Kidney (tissue), 14 donors: ENCODE data around the gene TSPAN14. TPM values are rescaled to one million over a fixed set of nuclear protein-coding genes. Genes with fewer than 3 reads are reported as not detected.

Source experiments
- DNase-seq, 5 donors: peaks; one replicate each; pipeline ENCODE4 v3.0.0-alpha.2; 2013 to 2020
- FAIRE-seq: peaks from 2 replicates; lab custom pipeline; 2012; peaks lifted over from hg19 to GRCh38; lab: Jason Lieb, UNC
- H3K27ac ChIP-seq, 2 donors: one replicate each; pipeline ENCODE4 v1.7.0; 2013; ENCODE audit warnings: low read depth in 2 of 2, low read length in 2 of 2, inconsistent platforms in 1 of 2
- H3K27me3 ChIP-seq: one replicate; pipeline ENCODE4 v1.7.1; 2013; ENCODE audit warnings: low read length, inconsistent platforms; ENCODE audit not compliant: control insufficient read depth, insufficient read depth
- H3K36me3 ChIP-seq, 3 donors: one replicate each; pipeline versions ENCODE4 v1.7.0 to v1.7.1; 2013; ENCODE audit warnings: low read length in 3 of 3, control low read depth in 1 of 3, inconsistent platforms in 1 of 3; ENCODE audit not compliant: insufficient read depth in 3 of 3, control insufficient read depth in 2 of 3
- H3K4me1 ChIP-seq, 3 donors: one replicate each; pipeline versions ENCODE4 v1.7.0 to v1.7.1; 2013; ENCODE audit warnings: low read length in 3 of 3, inconsistent platforms in 1 of 3, low read depth in 1 of 3; ENCODE audit not compliant: control insufficient read depth in 2 of 3, insufficient read depth in 2 of 3
- H3K4me3 ChIP-seq, 3 donors: one replicate each; pipeline versions ENCODE4 v1.7.0 to v1.8.1; 2013; ENCODE audit warnings: low read length in 3 of 3, control low read depth in 1 of 3, inconsistent platforms in 1 of 3
- H3K9ac ChIP-seq, 3 donors: one replicate each; pipeline versions ENCODE4 v1.7.0 to v1.7.1; 2013; ENCODE audit warnings: low read length in 3 of 3, control low read depth in 1 of 3, inconsistent platforms in 1 of 3
- H3K9me3 ChIP-seq, 3 donors: one replicate each; pipeline versions ENCODE4 v1.7.0 to v1.7.1; 2013; ENCODE audit warnings: low read length in 3 of 3, control low read depth in 1 of 3, inconsistent platforms in 1 of 3; ENCODE audit not compliant: control insufficient read depth in 2 of 3, insufficient read depth in 1 of 3
- CTCF ChIP-seq: IDR thresholded peaks from 3 replicates; pipeline ENCODE4 v1.5.1; 2012; ENCODE audit warnings: mild to moderate bottlenecking, moderate library complexity, borderline replicate concordance; ENCODE audit not compliant: insufficient read depth; ENCODE audit errors: extremely low read depth
- intact Hi-C: fragments of 100-400 bp; cut with DNase I; formaldehyde crosslinking; loops from one replicate; pipeline ENCODE4 v1.11.1; 2022
- polyA plus RNA-seq: library from polyadenylated mRNA; stranded (reverse); fragments of 350-450 nt; fragmentation: Illumina TruSeq; extraction: RNeasy Lipid Tissue Mini Kit (QIAGEN cat#74804); gene quantifications from one replicate; pipeline ENCODE4 v1.2.3, GENCODE V29; 2014; ENCODE audit warnings: low read depth, low replicate concordance; ENCODE audit not compliant: insufficient read depth
- total RNA-seq: library from RNA; stranded (reverse); fragmentation: NEBNext Ultra II Directional; extraction: Animal tissue kit (Norgen Biotek cat#: 25700); gene quantifications from one replicate; pipeline ENCODE4 v1.2.1, GENCODE V29; 2021
- donor health status: control.
- donor health status: control.
- donor health status: control.
- donor health status: control.
- donor health status: control.
- donor health status: DM: yes; HTN: yes; CAD: no.
- donor health status: Normal renal cell carcinoma (clear cell type).

Gene TSPAN14
- total and polyA plus RNA-seq, 2 donors from 2014 or later: 36.8 to 183 TPM

GRCh38 chr10:80545258-80545881, 91.3 kb downstream of the TSPAN14 start:
- no peak overlapping the region for H3K9ac ChIP-seq
- H3K27ac ChIP-seq: no peak overlapping the region
- H3K27me3 ChIP-seq: no peaks in the 10 kb centered on the region
- no peak for TF ChIP-seq CTCF
- H3K36me3 ChIP-seq: no peaks in the 10 kb centered on the region
- no peaks in the 10 kb centered on the region for H3K9me3 ChIP-seq
- DNase-seq (no peak), FAIRE-seq (no peak)
- no peaks in the 10 kb centered on the region for H3K4me1 ChIP-seq
- intact Hi-C loops: no loop called here
- H3K4me3 ChIP-seq: no peak overlapping the region

- FAIRE-seq (no peak), DNase-seq (peak in 4 of 5 donors; percentile 60 to 65 (median 63))
- Histone ChIP-seq H3K36me3 (no peaks in the 10 kb centered on the region), H3K4me1 (no peaks in the 10 kb centered on the region), H3K27me3 (no peaks in the 10 kb centered on the region), H3K27ac (no peak overlapping the region), H3K9ac (no peak overlapping the region), H3K4me3 (no peak overlapping the region), H3K9me3 (no peaks in the 10 kb centered on the region)
- intact Hi-C loops: no loop called here
- no peak for TF ChIP-seq CTCF
Measured at GRCh38 chr10:80552151-80552646, 98.1 kb downstream of the TSPAN14 start.

GRCh38 chr10:80553436-80553835, 99.3 kb downstream of the TSPAN14 start:
- Histone ChIP-seq H3K27me3 (no peaks in the 10 kb centered on the region), H3K4me3 (no peak overlapping the region), H3K36me3 (no peaks in the 10 kb centered on the region), H3K9me3 (no peaks in the 10 kb centered on the region), H3K27ac (no peak overlapping the region), H3K4me1 (no peaks in the 10 kb centered on the region), H3K9ac (no peak overlapping the region)
- intact Hi-C loops: no loop called here
- no peak for TF ChIP-seq CTCF
- no peak for DNase-seq
- no peak for FAIRE-seq
